HG02571 (cell line): ENCODE measurements around the gene MORF4L2.
"Not testable (repeated sequence)": the region's sequence is repeated elsewhere in the genome, so short reads cannot be mapped to it uniquely, and the experiment has no call there.

ENCODE experiments used
- ATAC-seq: cut with Tn5 transposase; IDR thresholded peaks from one replicate; pipeline ENCODE4 v1.9.1; 2021; ENCODE audit warnings: mild to moderate bottlenecking, moderate library complexity; ENCODE audit not compliant: unreplicated experiment

The MORF4L2 gene

DNA sequence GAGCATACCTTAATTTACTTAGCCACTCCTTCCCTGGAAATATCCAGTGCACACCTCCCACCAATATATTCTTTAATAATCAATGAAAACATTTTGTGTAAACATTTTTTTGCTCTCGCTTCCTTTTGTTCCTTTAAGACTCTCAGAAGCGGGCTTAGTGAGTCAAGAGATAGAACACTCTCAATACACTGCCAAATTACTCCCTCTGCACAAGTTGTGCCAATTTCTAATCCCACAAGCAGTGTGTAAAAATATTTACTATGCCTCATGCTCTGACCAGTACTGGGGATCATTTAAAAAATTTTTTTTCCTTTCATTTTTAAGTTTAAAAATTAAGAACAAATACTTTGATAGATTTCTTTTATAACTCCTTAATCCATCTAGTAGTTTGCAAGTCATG, 5.1 kb downstream of the MORF4L2 start:
- ATAC-seq = no peak

DNA sequence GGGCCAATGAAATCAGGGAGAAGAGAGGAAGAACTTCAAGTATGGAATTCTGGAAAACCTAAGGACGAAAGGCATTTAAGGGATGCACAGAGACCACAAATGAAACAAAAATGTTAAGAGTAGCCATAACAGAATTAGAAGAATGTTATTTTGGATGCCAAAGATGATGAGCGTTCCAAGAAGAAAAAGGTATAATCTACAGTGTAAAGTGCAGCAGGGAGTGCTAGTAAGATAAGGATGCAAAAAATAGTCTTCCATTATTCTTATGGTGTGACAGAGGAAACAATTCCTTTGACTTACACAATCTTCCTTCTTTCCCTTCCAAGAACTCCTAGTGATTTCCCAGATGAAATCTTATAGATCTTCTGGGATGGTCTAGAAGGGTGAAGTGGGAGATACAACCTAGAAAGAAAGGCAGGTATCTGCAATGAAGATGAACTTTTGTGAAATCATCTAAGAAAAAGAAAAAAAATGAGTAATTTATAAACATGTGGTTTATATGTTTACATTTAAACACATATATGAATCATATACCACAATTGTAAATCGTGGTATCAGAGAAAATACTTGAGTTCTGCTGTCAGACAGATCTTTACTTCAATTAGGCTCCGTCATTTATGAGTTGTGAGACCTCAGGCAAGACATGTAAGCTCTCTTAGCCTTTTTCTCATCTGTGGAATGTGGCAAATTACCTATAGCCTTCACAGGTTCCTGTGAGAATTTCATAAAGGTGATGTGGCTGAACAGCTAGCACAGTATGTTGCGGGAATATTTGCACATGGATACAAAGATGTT, 8.1 kb downstream of the MORF4L2 start:
- ATAC-seq = no peak

GRCh38 chrX:103674531-103675454, 11.7 kb downstream of the MORF4L2 start:
- no peak for ATAC-seq

DNA sequence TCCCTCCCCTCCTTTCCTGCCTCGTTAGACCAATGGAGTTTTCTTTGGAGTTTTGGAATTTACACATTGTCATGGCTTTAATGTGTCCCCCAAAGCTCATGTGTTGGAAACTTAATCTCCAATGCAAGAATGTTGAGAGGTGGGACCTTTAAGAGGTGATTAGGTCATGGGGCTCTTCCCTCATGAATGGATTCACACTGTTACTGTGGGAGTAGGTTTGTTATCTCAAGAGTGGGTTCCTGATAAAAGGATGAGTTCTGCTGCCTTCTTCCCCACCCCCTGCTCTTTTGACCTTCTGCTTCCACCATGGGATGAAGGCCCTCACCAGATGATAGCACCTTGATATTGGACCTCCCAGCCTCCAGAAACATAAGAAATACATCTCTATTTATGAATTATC, 16.8 kb downstream of the MORF4L2 start:
- ATAC-seq = no peak

- ATAC-seq = no peak
Measured at GRCh38 chrX:103666202-103667107, 20.0 kb downstream of the MORF4L2 start.

GRCh38 chrX:103663981-103664762, 22.3 kb downstream of the MORF4L2 start:
- no peak for ATAC-seq

DNA sequence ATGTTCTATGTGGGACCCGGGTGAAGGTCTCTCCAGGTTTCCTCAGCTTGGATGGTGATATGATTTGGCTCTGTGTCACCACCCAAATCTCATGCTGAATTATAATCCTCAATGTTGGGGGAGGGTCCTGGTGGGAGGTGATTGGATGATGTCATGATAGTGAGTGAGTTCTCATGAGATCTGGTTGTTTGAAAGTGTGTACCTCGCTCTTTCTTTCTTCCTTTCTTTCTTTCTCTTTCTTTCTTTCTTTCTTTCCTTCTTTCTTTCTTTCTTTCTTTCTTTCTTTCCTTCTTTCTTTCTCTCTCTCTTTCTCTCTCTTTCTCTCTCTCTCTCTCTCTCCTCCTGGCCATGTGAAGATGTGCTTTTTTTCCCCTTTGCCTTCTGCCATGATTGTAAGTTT, 27.0 kb downstream of the MORF4L2 start:
- ATAC-seq = not testable (repeated sequence)

- no peak for ATAC-seq
Measured at GRCh38 chrX:103658681-103659433, 27.6 kb downstream of the MORF4L2 start.

GRCh38 chrX:103657066-103657465, 29.4 kb downstream of the MORF4L2 start:
- ATAC-seq = not testable (repeated sequence)

- no peak for ATAC-seq
Measured at GRCh38 chrX:103656617-103657016, 29.9 kb downstream of the MORF4L2 start.

GRCh38 chrX:103655230-103656000, 31.1 kb downstream of the MORF4L2 start:
- not testable (repeated sequence) for ATAC-seq

DNA sequence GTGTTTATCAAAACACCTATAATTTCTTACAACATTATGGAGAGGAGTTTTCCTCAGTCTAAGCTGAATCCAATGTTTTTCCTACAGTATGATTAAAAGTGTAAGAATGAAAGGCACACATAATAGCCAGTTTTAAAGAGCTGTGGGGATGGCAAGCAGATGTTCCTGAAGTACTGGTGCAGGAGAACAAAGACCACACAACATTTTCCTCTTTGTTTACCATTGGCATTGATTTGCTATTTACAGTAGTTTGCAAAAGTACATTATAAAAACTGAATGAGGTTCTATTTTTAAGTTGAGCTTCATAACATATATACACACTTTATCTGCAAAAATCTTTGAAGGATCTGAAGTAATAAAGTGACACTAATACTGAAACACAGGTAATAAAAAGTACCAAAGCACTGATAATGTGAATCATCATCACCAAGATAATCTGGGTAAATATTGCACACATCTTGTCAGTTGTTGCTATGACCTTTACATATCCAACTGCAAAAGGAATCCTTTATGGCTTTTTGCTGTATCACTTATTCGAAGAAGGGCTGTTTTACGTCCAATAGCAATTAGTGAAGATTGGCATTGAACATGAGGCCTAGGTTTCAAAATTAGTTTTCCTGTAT, 35.2 kb downstream of the MORF4L2 start:
- ATAC-seq = no peak

DNA sequence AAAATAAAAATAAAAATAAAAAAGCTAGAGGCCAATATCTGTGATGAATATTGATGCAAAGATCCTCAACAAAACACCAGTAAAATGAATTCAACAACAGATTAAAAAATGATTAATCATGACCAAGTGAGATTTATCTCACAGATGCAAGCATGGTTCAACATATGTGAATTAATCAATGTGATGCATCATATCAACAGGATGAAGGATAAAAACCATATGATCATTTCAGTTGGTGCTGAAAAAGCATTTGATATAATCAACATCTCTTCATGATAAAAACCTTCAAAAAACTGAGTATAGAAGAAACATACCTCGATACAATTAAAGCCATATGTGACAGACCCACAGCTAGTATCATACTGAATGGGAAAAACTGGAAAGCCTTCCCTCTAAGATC, 38.9 kb downstream of the MORF4L2 start:
- ATAC-seq = no peak

DNA sequence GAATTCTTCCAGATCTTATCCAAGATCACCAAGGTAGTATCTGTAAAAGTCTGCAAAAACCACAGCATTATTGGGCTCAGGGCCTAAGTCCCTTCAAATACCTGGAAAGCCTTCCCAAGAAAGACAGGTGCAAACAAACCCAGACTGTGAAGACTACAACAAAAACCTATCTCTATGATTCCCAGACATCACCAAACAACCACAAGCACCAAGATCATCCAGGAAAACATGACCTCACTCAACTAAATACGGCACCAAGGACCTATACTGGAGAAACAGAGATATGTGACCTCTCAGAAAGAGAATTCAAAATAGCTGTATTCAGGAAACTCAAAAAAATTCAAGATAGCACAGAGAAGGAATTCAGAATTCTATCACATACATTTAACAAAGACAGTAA, 42.4 kb downstream of the MORF4L2 start:
- ATAC-seq = no peak

DNA sequence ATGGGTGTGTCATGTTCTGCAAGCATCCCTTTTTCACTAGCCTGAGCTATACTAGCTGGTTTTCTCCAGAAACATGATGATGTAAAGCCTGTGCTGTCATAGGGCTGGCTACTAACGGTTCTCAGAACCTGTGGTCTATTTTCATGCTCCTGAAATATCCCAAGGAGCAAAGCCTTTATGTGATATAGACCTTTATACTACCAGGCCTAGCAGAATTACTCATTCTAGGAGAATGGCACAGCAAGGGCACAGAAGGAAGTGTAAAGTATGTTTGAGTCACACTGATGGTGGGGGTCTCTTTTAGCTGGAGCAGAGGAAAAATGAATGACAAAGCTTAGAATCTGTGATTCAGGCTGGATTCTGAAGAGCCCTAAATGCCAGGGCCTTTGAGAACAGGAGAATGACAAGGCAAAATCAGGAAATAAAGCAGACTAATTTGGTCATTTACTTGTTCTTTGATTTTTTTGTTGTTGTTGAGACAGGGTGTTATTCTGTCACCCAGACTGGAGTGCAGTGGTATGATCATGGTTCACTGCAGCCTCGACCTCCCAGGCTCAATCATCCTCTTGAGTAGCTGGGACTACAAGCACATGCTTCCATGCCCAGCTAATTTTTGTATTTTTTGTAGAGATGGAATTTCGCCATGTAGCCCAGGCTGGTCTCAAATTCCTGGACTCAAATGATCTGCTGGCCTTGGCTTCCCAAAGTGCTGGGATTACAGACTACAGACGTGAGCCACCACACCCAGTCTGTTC, 45.9 kb downstream of the MORF4L2 start:
- ATAC-seq = no peak

- not testable (repeated sequence) for ATAC-seq
Measured at GRCh38 chrX:103638479-103639346, 47.8 kb downstream of the MORF4L2 start.
